Measurements from ENCODE around the gene SLC12A1. TPM values are rescaled to one million over a fixed set of nuclear protein-coding genes. Genes with fewer than 3 reads are reported as not detected.

Gene SLC12A1
- total RNA-seq, 2 donors from 2014 or later = not detected

Other genes with a start within 250 kb of the SLC12A1 start
- gene SLC24A5, start 85.3 kb upstream of the SLC12A1 start, total RNA-seq = not detected
- 10 to 100 TPM; 21.7 to 24.6 TPM for gene MYEF2, start 28.0 kb upstream of the SLC12A1 start, total RNA-seq
- not detected for gene CTXN2, start 14.6 kb upstream of the SLC12A1 start, total RNA-seq
- gene DUT, start 125.1 kb downstream of the SLC12A1 start, total RNA-seq = 10 to 100 TPM; 64.1 to 70.1 TPM